Activated CD8-positive, alpha-beta T cell treated with anti-CD3 and anti-CD28 coated beads, Interleukin-2, amount 10 ng/mL, durations not matched to agents 7 days and 5 days (primary cell): ENCODE measurements around the gene MYLK. TPM values are rescaled to one million over a fixed set of nuclear protein-coding genes. Genes with fewer than 3 reads are reported as not detected.

Experiments
- ATAC-seq: fragments of 150-1000 bp; cut with Tn5 transposase; one replicate; pipeline ENCODE4 v1.10.0; 2021; ENCODE audit warnings: moderate library complexity
- CTCF ChIA-PET: fragments of 350-600 bp; sonication (Branson Sonifier 250); formaldehyde crosslinking; loops from one replicate; lab custom pipeline; 2021; ENCODE audit warnings: antibody characterized with exemption; lab: Charles Lee
- POLR2A ChIA-PET: fragments of 350-600 bp; sonication (Branson Sonifier 250); formaldehyde crosslinking; loops from one replicate; lab custom pipeline; 2021; ENCODE audit warnings: antibody characterized with exemption; lab: Charles Lee
- DNase-seq: peaks from one replicate; pipeline ENCODE4 v3.0.0-alpha.2; 2020
- H3K27ac Mint-ChIP-seq: one replicate; pipeline ENCODE4 v1.8.0; 2021; ENCODE audit warnings: mild to moderate bottlenecking, mixed read lengths
- H3K27me3 Mint-ChIP-seq: one replicate; pipeline ENCODE4 v1.8.0; 2021; ENCODE audit warnings: low read depth, mixed read lengths
- H3K36me3 Mint-ChIP-seq: one replicate; pipeline ENCODE4 v1.8.0; 2021; ENCODE audit warnings: low read depth, mixed read lengths
- H3K4me1 Mint-ChIP-seq: one replicate; pipeline ENCODE4 v1.8.0; 2021; ENCODE audit warnings: low read depth, mixed read lengths
- H3K4me3 Mint-ChIP-seq: one replicate; pipeline ENCODE4 v1.8.0; 2021; ENCODE audit warnings: mild to moderate bottlenecking, mixed read lengths
- H3K9me3 Mint-ChIP-seq: one replicate; pipeline ENCODE4 v1.8.0; 2022; ENCODE audit warnings: mixed read lengths; ENCODE audit not compliant: insufficient read depth
- total RNA-seq, 2 experiments: library from RNA; stranded (reverse); gene quantifications; one replicate each; pipeline ENCODE4 v1.2.3, GENCODE V29; 2021

The MYLK gene
- total RNA-seq, 2 experiments from 2014 or later, result not detected

DNA sequence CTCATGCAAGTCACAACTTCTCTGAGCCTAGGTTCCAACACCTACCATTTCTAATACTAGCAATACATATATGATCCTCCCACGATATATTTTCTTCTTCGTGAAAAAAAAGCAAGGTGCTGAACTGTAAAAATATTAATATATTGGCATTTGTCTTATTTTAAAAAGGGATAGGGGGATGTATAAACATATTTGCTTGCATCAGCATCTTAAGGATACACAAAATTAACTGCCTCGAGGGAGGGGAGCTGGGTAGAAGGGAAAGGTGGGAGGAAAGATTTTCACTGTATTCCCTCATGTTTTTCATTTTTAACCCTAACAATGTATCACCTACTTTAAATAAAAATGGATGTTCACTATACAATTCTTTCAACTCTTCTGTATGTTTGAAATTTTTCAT is 300.6 kb downstream of the MYLK start:
- no peak for ATAC-seq
- ChIA-PET CTCF (interaction anchor here (0.8 to 2.3 kb wide), 3 partner anchors 9 to 59 kb away, joined by 3 to 7 read pairs (median 3); no protein-coding TSS in a partner anchor), POLR2A (interaction anchor here (0.6 to 0.7 kb wide), 2 partner anchors 31 to 1203 kb away, joined by 3 to 4 read pairs; no protein-coding TSS in a partner anchor)
- no peak overlapping the region for H3K4me3 Mint-ChIP-seq
- no peak for DNase-seq
- H3K27ac Mint-ChIP-seq, result no peak overlapping the region
- H3K9me3 Mint-ChIP-seq, result no peaks in the 10 kb centered on the region
- no peaks in the 10 kb centered on the region for H3K27me3 Mint-ChIP-seq
- H3K4me1 Mint-ChIP-seq, result peaks cover 25% of the 10 kb centered on the region
- peaks cover 31% of the 10 kb centered on the region for H3K36me3 Mint-ChIP-seq

- DNase-seq (no peak), ATAC-seq (no peak)
- POLR2A ChIA-PET, result no interaction called here
- peaks cover 25% of the 10 kb centered on the region for H3K4me1 Mint-ChIP-seq
- CTCF ChIA-PET, result interaction anchor here (1.5 to 2.3 kb wide), 3 partner anchors 17 to 60 kb away, joined by 3 to 7 read pairs (median 4); no protein-coding TSS in a partner anchor
- no peaks in the 10 kb centered on the region for H3K27me3 Mint-ChIP-seq
- H3K36me3 Mint-ChIP-seq, result peaks cover 34% of the 10 kb centered on the region
- H3K27ac Mint-ChIP-seq, result no peak overlapping the region
- no peak overlapping the region for H3K4me3 Mint-ChIP-seq
- no peaks in the 10 kb centered on the region for H3K9me3 Mint-ChIP-seq
Observed at GRCh38 chr3:123582315-123582714, 301.8 kb downstream of the MYLK start.

DNA sequence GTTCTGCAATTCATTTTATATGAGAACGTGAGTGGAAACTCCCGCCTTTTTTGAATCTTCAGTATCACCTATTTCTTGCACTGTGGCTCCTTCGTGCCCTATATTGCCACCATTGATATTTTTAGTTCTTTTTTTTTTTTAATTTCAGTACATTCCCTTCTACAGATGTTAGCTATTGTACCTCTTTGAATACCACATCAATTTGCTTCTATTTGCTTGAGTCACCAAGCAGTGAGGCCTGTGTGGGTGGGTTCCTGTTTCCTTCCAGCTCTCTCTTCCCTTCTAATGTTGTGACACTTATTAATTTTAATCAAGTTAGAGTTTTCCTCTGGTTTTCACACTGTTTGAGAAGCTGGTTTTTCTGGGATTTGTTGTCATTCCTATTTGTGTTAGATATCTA is 308.0 kb downstream of the MYLK start:
- Mint-ChIP-seq H3K9me3 (no peaks in the 10 kb centered on the region), H3K36me3 (peaks cover 33% of the 10 kb centered on the region), H3K27me3 (no peaks in the 10 kb centered on the region), H3K4me3 (no peak overlapping the region), H3K4me1 (peaks cover 13% of the 10 kb centered on the region), H3K27ac (no peak overlapping the region)
- CTCF ChIA-PET, result interaction anchor here (0.7 to 1.5 kb wide), 3 partner anchors 9 to 17 kb away, joined by 3 to 7 read pairs (median 5); no protein-coding TSS in a partner anchor
- ATAC-seq, result no peak
- DNase-seq, result no peak
- POLR2A ChIA-PET, result interaction anchor here (1.6 kb wide), 1 partner anchor 10 kb away, joined by 5 read pairs; no protein-coding TSS in a partner anchor

- ATAC-seq (no peak), DNase-seq (no peak)
- peaks cover 13% of the 10 kb centered on the region for H3K4me1 Mint-ChIP-seq
- no peaks in the 10 kb centered on the region for H3K9me3 Mint-ChIP-seq
- ChIA-PET CTCF (interaction anchor here (1.2 to 2.5 kb wide), 4 partner anchors 10 to 124 kb away, joined by 3 to 19 read pairs (median 4); no protein-coding TSS in a partner anchor), POLR2A (no interaction called here)
- H3K4me3 Mint-ChIP-seq, result no peak overlapping the region
- no peak overlapping the region for H3K27ac Mint-ChIP-seq
- H3K36me3 Mint-ChIP-seq, result peaks cover 11% of the 10 kb centered on the region
- H3K27me3 Mint-ChIP-seq, result no peaks in the 10 kb centered on the region
Observed at GRCh38 chr3:123571973-123572365, 312.2 kb downstream of the MYLK start.

- ATAC-seq, result no peak
- peaks cover 8% of the 10 kb centered on the region for H3K4me1 Mint-ChIP-seq
- DNase-seq, result no peak
- no peaks in the 10 kb centered on the region for H3K27me3 Mint-ChIP-seq
- POLR2A ChIA-PET, result no interaction called here
- CTCF ChIA-PET, result interaction anchor here (1.2 to 2.5 kb wide), 4 partner anchors 10 to 123 kb away, joined by 3 to 19 read pairs (median 4); no protein-coding TSS in a partner anchor
- no peak overlapping the region for H3K27ac Mint-ChIP-seq
- no peak overlapping the region for H3K4me3 Mint-ChIP-seq
- no peaks in the 10 kb centered on the region for H3K9me3 Mint-ChIP-seq
- peaks cover 7% of the 10 kb centered on the region for H3K36me3 Mint-ChIP-seq
Observed at GRCh38 chr3:123571264-123571972, 312.7 kb downstream of the MYLK start.

- Mint-ChIP-seq H3K4me1 (peaks cover 4% of the 10 kb centered on the region), H3K9me3 (no peaks in the 10 kb centered on the region), H3K27me3 (no peaks in the 10 kb centered on the region), H3K27ac (no peak overlapping the region), H3K4me3 (no peak overlapping the region), H3K36me3 (peaks cover 9% of the 10 kb centered on the region)
- no peak for ATAC-seq
- POLR2A ChIA-PET, result no interaction called here
- no peak for DNase-seq
- CTCF ChIA-PET, result interaction anchor here (1.6 to 2.5 kb wide), 2 partner anchors 9 to 10 kb away, joined by 8 to 10 read pairs; no protein-coding TSS in a partner anchor
Observed at GRCh38 chr3:123568875-123569274, 315.3 kb downstream of the MYLK start.

DNA sequence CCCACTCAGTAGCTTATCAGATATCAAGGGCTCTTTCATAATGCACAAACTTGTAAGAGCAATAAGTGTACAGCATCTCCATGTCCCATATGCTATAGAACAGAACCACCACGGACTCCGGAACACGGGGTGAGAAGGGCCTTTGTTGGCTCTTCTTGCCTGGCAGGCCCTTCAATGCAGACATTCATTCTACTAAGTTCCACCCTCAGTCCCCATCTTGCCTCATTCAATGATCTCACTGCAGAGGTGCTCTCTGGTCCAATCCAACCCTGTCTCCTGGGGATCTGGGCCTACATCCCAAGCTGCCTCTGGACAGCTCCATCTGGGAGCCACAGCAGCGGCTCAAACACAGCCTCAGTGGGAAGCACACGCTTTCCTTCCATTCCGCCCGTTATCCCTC is 316.1 kb downstream of the MYLK start:
- ATAC-seq (no peak), DNase-seq (no peak)
- H3K4me3 Mint-ChIP-seq, result no peak overlapping the region
- peaks cover 6% of the 10 kb centered on the region for H3K4me1 Mint-ChIP-seq
- no peaks in the 10 kb centered on the region for H3K9me3 Mint-ChIP-seq
- no peaks in the 10 kb centered on the region for H3K27me3 Mint-ChIP-seq
- H3K27ac Mint-ChIP-seq, result no peak overlapping the region
- peaks cover 9% of the 10 kb centered on the region for H3K36me3 Mint-ChIP-seq
- CTCF ChIA-PET, result interaction anchor here (1.5 to 2.5 kb wide), 3 partner anchors 8 to 9 kb away, joined by 5 to 10 read pairs (median 8); no protein-coding TSS in a partner anchor
- POLR2A ChIA-PET, result no interaction called here

DNA sequence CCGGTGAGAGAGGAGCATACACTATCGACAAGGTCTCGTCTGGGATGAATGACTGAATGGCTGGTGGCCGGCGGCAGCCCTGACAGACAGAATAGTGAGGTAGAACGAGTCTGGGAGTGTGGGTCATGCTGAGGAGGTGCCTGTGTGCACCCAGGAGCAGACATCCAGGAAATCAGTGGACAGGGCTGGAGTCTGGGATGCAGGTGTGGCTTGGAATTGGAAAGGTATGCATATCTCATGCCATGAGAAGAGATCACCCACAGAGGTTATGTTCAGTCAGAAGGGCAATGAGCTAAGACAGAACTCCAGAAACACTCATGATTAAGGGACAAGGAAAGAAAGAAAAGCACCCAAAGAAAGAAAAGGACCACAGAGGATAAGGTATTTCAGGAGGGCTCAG is 320.1 kb downstream of the MYLK start:
- CTCF ChIA-PET, result interaction anchor here (0.5 kb wide), 1 partner anchor 952 kb away, joined by 3 read pairs; no protein-coding TSS in a partner anchor
- H3K27ac Mint-ChIP-seq, result no peak overlapping the region
- POLR2A ChIA-PET, result interaction anchor here (0.6 kb wide), 1 partner anchor 906 kb away, joined by 3 read pairs; no protein-coding TSS in a partner anchor
- no peak overlapping the region for H3K4me3 Mint-ChIP-seq
- H3K9me3 Mint-ChIP-seq, result no peaks in the 10 kb centered on the region
- H3K36me3 Mint-ChIP-seq, result peaks cover 3% of the 10 kb centered on the region
- DNase-seq (no peak), ATAC-seq (no peak)
- H3K27me3 Mint-ChIP-seq, result no peaks in the 10 kb centered on the region
- H3K4me1 Mint-ChIP-seq, result peaks cover 4% of the 10 kb centered on the region

DNA sequence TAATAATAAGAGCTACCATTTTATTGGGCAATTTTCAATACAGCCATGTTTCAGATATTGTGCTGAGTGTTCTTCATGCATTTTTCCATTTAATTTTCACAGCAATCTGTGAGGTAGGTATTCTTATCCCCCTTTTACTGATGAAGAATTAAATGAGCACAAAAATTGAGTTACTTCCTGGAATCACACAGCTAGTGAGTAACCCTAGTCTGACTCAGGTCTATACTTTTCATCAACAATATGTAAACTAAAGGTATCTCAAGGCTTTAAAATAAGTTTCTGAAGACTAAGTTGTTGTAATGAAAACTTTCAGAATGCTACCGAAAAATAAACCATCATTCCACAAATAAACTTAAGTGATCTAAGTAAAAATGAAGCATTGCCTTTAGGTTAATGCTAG is 321.6 kb downstream of the MYLK start:
- Mint-ChIP-seq H3K4me1 (peaks cover 4% of the 10 kb centered on the region), H3K9me3 (no peaks in the 10 kb centered on the region), H3K27ac (no peak overlapping the region), H3K27me3 (no peaks in the 10 kb centered on the region), H3K4me3 (no peak overlapping the region), H3K36me3 (peaks cover 3% of the 10 kb centered on the region)
- no peak for DNase-seq
- POLR2A ChIA-PET, result no interaction called here
- ATAC-seq, result no peak
- CTCF ChIA-PET, result interaction anchor here (1.1 to 1.6 kb wide), 2 partner anchors 9 to 73 kb away, joined by 5 read pairs; no protein-coding TSS in a partner anchor

GRCh38 chr3:123561188-123561587 is 322.9 kb downstream of the MYLK start:
- Mint-ChIP-seq H3K4me1 (peaks cover 4% of the 10 kb centered on the region), H3K4me3 (no peak overlapping the region), H3K36me3 (peaks cover 3% of the 10 kb centered on the region), H3K27me3 (no peaks in the 10 kb centered on the region), H3K27ac (no peak overlapping the region), H3K9me3 (no peaks in the 10 kb centered on the region)
- ChIA-PET POLR2A (no interaction called here), CTCF (interaction anchor here (1.3 to 3.5 kb wide), 10 partner anchors 8 to 232 kb away, joined by 3 to 20 read pairs (median 5); no protein-coding TSS in a partner anchor)
- ATAC-seq, result no peak
- no peak for DNase-seq
